Astrocyte (in vitro differentiated cells and primary cell): ENCODE results near the gene SHB. TPM values are rescaled to one million over a fixed set of nuclear protein-coding genes. Genes with fewer than 3 reads are reported as not detected.

Experiments used
- DNase-seq: peaks from one replicate; pipeline ENCODE4 v3.0.0-alpha.2; 2010; ENCODE audit warnings: low read depth
- FAIRE-seq: peaks from 2 replicates; lab custom pipeline; 2011; peaks lifted over from hg19 to GRCh38; lab: Jason Lieb, UNC
- H2AFZ ChIP-seq: 2 replicates; pipeline ENCODE4 v1.6.0; 2012; ENCODE audit warnings: low read depth, low read length, inconsistent platforms
- H3K27ac ChIP-seq: 2 replicates; pipeline ENCODE4 v1.5.1; 2011; ENCODE audit warnings: low read depth, low read length, inconsistent platforms
- H3K27me3 ChIP-seq: 2 replicates; pipeline ENCODE4 v1.6.0; 2011; ENCODE audit warnings: low read length, inconsistent platforms; ENCODE audit not compliant: insufficient read depth
- H3K36me3 ChIP-seq: 2 replicates; pipeline ENCODE4 v1.5.1; 2011; ENCODE audit warnings: low read length, inconsistent platforms; ENCODE audit not compliant: insufficient read depth
- H3K4me1 ChIP-seq: 2 replicates; pipeline ENCODE4 v1.5.1; 2011; ENCODE audit warnings: low read length, inconsistent platforms; ENCODE audit not compliant: insufficient read depth
- H3K4me2 ChIP-seq: 2 replicates; pipeline ENCODE4 v1.6.0; 2012; ENCODE audit warnings: low read length, inconsistent platforms
- H3K4me3 ChIP-seq: 2 replicates; pipeline ENCODE4 v1.5.1; 2011; ENCODE audit warnings: low read depth, mild to moderate bottlenecking, low read length, inconsistent platforms; ENCODE audit not compliant: insufficient read depth
- H3K79me2 ChIP-seq: 2 replicates; pipeline ENCODE4 v1.6.0; 2012; ENCODE audit warnings: mild to moderate bottlenecking, low read length, inconsistent platforms; ENCODE audit not compliant: insufficient read depth
- H3K9ac ChIP-seq: 2 replicates; pipeline ENCODE4 v1.6.0; 2012; ENCODE audit warnings: mild to moderate bottlenecking, low read length, inconsistent platforms
- H3K9me3 ChIP-seq: 2 replicates; pipeline ENCODE4 v1.5.1; 2012; ENCODE audit warnings: low read depth, mild to moderate bottlenecking, low read length, inconsistent platforms; ENCODE audit not compliant: insufficient read depth
- H4K20me1 ChIP-seq: 2 replicates; pipeline ENCODE4 v1.6.0; 2012; ENCODE audit warnings: low read length, inconsistent platforms; ENCODE audit not compliant: insufficient read depth
- H3K27ac Mint-ChIP-seq: one replicate; pipeline ENCODE4 v1.8.0; 2021; ENCODE audit warnings: mild to moderate bottlenecking, mixed read lengths; ENCODE audit not compliant: unreplicated experiment
- H3K27me3 Mint-ChIP-seq: one replicate; pipeline ENCODE4 v1.8.0; 2021; ENCODE audit warnings: low read depth, mixed read lengths; ENCODE audit not compliant: unreplicated experiment
- H3K36me3 Mint-ChIP-seq: one replicate; pipeline ENCODE4 v1.8.0; 2021; ENCODE audit warnings: low read depth, mixed read lengths; ENCODE audit not compliant: unreplicated experiment
- H3K4me1 Mint-ChIP-seq: one replicate; pipeline ENCODE4 v1.8.0; 2021; ENCODE audit warnings: low read depth, mixed read lengths; ENCODE audit not compliant: unreplicated experiment
- H3K4me3 Mint-ChIP-seq: one replicate; pipeline ENCODE4 v1.8.0; 2021; ENCODE audit warnings: mild to moderate bottlenecking, moderate library complexity, mixed read lengths; ENCODE audit not compliant: unreplicated experiment
- H3K9me3 Mint-ChIP-seq: one replicate; pipeline ENCODE4 v1.8.0; 2021; ENCODE audit warnings: mild to moderate bottlenecking, mixed read lengths; ENCODE audit not compliant: unreplicated experiment
- CTCF ChIP-seq: IDR thresholded peaks from 2 replicates; pipeline ENCODE4 v1.5.1; 2011; ENCODE audit warnings: low read depth, mild to moderate bottlenecking, inconsistent platforms, low read length, moderate library complexity; ENCODE audit not compliant: insufficient read depth
- EZH2 ChIP-seq: IDR thresholded peaks from 2 replicates; pipeline ENCODE4 v1.6.1; 2012; ENCODE audit warnings: mild to moderate bottlenecking, low read length, inconsistent platforms; ENCODE audit not compliant: insufficient read depth
- total RNA-seq: library from RNA; stranded (reverse); gene quantifications from 2 replicates; pipeline ENCODE4 v1.2.1, GENCODE V29; 2021

SHB gene
- total RNA-seq, 1 donor from 2014 or later: 53.4 TPM

DNA sequence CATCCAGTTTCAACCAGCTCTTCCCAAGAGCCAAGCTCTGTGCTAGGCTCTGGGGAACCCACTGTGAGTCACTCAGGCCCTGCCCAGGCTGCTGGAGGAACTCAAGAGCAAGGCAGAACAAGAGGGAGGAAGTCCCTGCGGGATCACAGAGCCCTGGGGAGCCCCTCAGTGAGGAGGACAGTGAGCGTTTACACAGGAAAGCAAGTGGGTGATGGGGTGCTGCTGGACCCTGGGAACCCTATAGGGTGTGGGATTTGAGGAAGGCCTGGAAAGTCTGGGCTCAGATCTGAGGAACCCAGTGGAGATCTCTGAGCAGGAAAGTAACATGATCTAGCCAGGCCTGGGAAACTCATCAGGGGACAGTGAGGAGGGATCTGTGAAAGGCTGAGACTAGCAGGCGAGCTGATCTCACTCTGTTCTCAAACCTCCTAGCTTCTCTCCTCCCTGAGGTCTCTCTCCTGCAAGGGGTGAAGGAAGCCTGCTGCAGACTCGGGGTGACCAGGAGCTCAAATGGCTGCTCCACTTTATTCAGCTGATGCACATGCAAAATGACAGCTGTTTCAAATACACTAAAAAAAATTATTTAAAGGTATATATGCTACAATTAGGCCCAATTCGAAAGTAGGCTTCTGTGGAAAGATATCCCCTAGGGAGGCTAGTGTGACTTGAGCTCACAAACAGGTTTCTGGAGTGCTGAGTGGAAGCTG lies 70.0 kb downstream of the SHB start:
- no peak overlapping the region for H3K4me3 ChIP-seq
- Mint-ChIP-seq H3K4me1 (peaks cover 64% of the 10 kb centered on the region), H3K36me3 (peaks cover 14% of the 10 kb centered on the region), H3K27me3 (no peaks in the 10 kb centered on the region), H3K27ac (peak overlapping the region; percentile 86), H3K9me3 (no peaks in the 10 kb centered on the region), H3K4me3 (no peak overlapping the region)
- TF ChIP-seq EZH2: no peak
- TF ChIP-seq CTCF: no peak
- H4K20me1 ChIP-seq: peaks cover 78% of the 10 kb centered on the region
- DNase-seq: no peak
- H3K27ac ChIP-seq: peak overlapping the region; percentile 47
- no peak overlapping the region for H2AFZ ChIP-seq
- H3K27me3 ChIP-seq: no peaks in the 10 kb centered on the region
- FAIRE-seq: no peak
- H3K9me3 ChIP-seq: no peaks in the 10 kb centered on the region
- H3K9ac ChIP-seq: peak overlapping the region; percentile 32
- peak overlapping the region; percentile 59 for H3K4me2 ChIP-seq
- H3K79me2 ChIP-seq: peaks cover 90% of the 10 kb centered on the region
- peaks cover 36% of the 10 kb centered on the region for H3K4me1 ChIP-seq
- no peaks in the 10 kb centered on the region for H3K36me3 ChIP-seq

GRCh38 chr9:37997636-37998374 lies 71.2 kb downstream of the SHB start:
- FAIRE-seq (no peak), DNase-seq (no peak)
- H3K27me3 Mint-ChIP-seq: no peaks in the 10 kb centered on the region
- Histone ChIP-seq H3K36me3 (no peaks in the 10 kb centered on the region), H3K27ac (no peak overlapping the region), H3K4me2 (no peak overlapping the region), H3K79me2 (peaks cover 90% of the 10 kb centered on the region), H3K4me3 (no peak overlapping the region), H4K20me1 (peaks cover 79% of the 10 kb centered on the region), H3K4me1 (peaks cover 36% of the 10 kb centered on the region), H3K9ac (no peak overlapping the region), H3K27me3 (no peaks in the 10 kb centered on the region), H3K9me3 (no peaks in the 10 kb centered on the region), H2AFZ (no peak overlapping the region)
- peak overlapping the region; percentile 27 for H3K4me3 Mint-ChIP-seq
- peaks cover 14% of the 10 kb centered on the region for H3K36me3 Mint-ChIP-seq
- H3K4me1 Mint-ChIP-seq: peaks cover 63% of the 10 kb centered on the region
- H3K27ac Mint-ChIP-seq: no peak overlapping the region
- H3K9me3 Mint-ChIP-seq: no peaks in the 10 kb centered on the region
- no peak for TF ChIP-seq CTCF
- TF ChIP-seq EZH2: no peak
